PFSK-1 (cell line): ENCODE measurements around the gene GZF1.

Source experiments
- FOXP2 ChIP-seq: optimal IDR thresholded peaks from 2 replicates; pipeline ENCODE3; 2011; ENCODE audit warnings: borderline replicate concordance, control low read depth, inconsistent platforms; ENCODE audit not compliant: insufficient read depth; ENCODE audit errors: extremely low read length, extremely low read depth
- POLR2AphosphoS5 ChIP-seq: IDR thresholded peaks from 2 replicates; pipeline ENCODE4 v1.6.1; 2012; ENCODE audit warnings: low read depth, mild to moderate bottlenecking, control low read depth, low read length, moderate library complexity
- REST ChIP-seq, 2 experiments: IDR thresholded peaks; 2 replicates each; pipeline versions ENCODE4 v1.6.1 to v1.8.0; 2011 to 2012; ENCODE audit warnings: low read depth in 2 of 2, low read length in 2 of 2, control low read depth in 1 of 2, inconsistent platforms in 1 of 2, mild to moderate bottlenecking in 1 of 2, moderate library complexity in 1 of 2; ENCODE audit not compliant: insufficient read depth in 1 of 2
- SIN3A ChIP-seq: IDR thresholded peaks from 2 replicates; pipeline ENCODE4 v1.6.1; 2012; ENCODE audit warnings: mild to moderate bottlenecking, low read length, moderate library complexity, borderline replicate concordance; ENCODE audit not compliant: insufficient read depth
- TAF1 ChIP-seq: IDR thresholded peaks from 2 replicates; pipeline ENCODE4 v1.6.1; 2012; ENCODE audit warnings: low read length, control low read depth, borderline replicate concordance; ENCODE audit not compliant: insufficient read depth

Gene GZF1

DNA sequence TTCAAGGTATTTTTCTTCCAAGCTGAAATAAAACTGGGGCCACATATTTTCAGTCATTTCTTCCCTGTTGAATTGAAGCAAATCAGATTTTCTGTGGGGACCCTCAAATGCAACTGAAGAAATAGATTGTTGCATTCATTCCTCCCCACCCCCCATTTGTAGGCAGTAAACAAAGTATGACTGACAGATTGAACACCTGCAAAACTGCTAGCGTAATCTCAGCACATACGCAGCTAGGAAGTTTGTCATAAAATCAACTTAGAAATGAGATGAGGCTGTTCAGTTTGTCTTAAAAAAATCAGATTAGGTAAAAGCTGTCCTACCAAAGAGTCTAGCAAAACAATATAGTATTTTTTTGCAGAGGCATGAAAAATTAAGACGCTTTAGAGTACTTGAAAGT, 8.9 kb downstream of the GZF1 start:
- TF ChIP-seq POLR2AphosphoS5 (no peak), TAF1 (no peak), SIN3A (no peak), FOXP2 (no peak), REST (IDR thresholded peaks at IDR 0.05; ENCODE audit: insufficient read depth in 1 of 2, low read depth in 2 of 2, low read length in 2 of 2) (no peak)

GRCh38 chr20:23371496-23371895, 9.5 kb downstream of the GZF1 start:
- TF ChIP-seq REST (IDR thresholded peaks at IDR 0.05; ENCODE audit: insufficient read depth in 1 of 2, low read depth in 2 of 2, low read length in 2 of 2), result no peak
- TF ChIP-seq SIN3A, result no peak
- no peak for TF ChIP-seq FOXP2
- no peak for TF ChIP-seq POLR2AphosphoS5
- TF ChIP-seq TAF1, result no peak

DNA sequence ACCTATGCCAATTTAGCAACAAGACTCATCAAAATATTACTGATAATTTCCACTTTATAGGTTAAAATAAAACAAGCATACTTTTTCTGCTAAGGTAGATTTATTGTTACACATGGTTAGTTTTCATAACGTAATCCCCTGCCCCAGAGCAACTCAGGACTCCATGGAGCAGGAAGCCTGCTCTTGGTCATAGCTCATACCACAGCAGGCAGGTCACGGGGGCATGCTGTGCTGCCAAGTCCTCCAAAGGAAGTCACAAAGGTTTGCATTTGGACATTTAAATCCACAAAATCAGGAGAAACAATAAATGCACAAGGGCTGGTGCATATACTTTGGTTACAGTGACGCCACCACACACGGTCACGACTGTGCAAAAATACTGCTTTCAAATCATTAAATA, 12.5 kb downstream of the GZF1 start:
- TF ChIP-seq FOXP2 (no peak), SIN3A (no peak), TAF1 (no peak), POLR2AphosphoS5 (no peak), REST (IDR thresholded peaks at IDR 0.05; ENCODE audit: insufficient read depth in 1 of 2, low read depth in 2 of 2, low read length in 2 of 2) (no peak)

DNA sequence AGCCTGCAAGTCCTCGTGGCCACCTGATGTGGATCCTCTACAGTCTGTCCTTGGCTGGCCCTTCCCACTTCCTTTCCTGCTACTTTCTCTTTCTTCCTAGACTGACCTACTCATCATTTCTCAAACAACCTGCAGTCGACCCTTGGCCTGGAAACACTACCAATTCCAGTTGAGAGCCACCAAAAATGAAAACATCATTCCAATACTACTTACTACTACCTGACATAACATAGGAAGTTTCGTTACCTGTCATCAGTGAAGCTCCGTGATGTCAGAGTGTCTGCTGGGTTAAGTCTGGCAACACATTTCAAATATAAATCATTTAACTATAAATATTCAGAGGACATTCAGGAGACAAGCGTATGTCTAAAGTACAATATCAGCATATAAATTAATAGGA, 13.8 kb downstream of the GZF1 start:
- TF ChIP-seq FOXP2 (no peak), TAF1 (no peak), POLR2AphosphoS5 (no peak), REST (IDR thresholded peaks at IDR 0.05; ENCODE audit: insufficient read depth in 1 of 2, low read depth in 2 of 2, low read length in 2 of 2) (no peak), SIN3A (no peak)

DNA sequence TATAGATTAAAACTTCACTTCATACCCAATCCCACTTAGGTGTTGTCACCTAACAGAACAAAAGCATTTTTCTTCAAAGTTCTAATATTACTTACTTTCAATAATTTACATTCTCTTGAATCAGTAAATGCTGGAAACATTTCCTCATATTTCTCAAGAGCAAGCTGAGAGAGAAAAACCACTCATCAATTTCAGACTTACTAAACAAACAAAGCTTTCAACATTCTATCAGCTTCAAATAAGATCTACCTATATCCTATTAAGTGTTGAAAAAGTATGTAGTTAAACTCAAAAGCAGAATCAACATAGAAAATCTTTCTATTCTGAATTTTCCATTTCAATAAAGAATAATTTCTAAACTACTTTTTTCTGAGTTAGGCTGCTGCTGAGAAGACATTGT, 17.8 kb downstream of the GZF1 start:
- TF ChIP-seq REST (IDR thresholded peaks at IDR 0.05; ENCODE audit: insufficient read depth in 1 of 2, low read depth in 2 of 2, low read length in 2 of 2) (no peak), POLR2AphosphoS5 (no peak), FOXP2 (no peak), TAF1 (no peak), SIN3A (no peak)
